ENCODE measurements around the gene C1orf21.

Gene C1orf21

GRCh38 chr1:184635980-184636431 is 249.2 kb downstream of the C1orf21 start:
- no peak for DNase-seq

GRCh38 chr1:184637664-184638240 is 250.9 kb downstream of the C1orf21 start:
- DNase-seq = no peak

GRCh38 chr1:184639205-184639604 is 252.4 kb downstream of the C1orf21 start:
- no peak for DNase-seq

- no peak for DNase-seq
Observed at GRCh38 chr1:184640505-184640904, 253.7 kb downstream of the C1orf21 start.

- no peak for DNase-seq
Observed at GRCh38 chr1:184641894-184642293, 255.1 kb downstream of the C1orf21 start.

GRCh38 chr1:184643661-184644060 is 256.8 kb downstream of the C1orf21 start:
- no peak for DNase-seq

GRCh38 chr1:184644771-184645170 is 257.9 kb downstream of the C1orf21 start:
- DNase-seq = no peak

- DNase-seq = no peak
Observed at GRCh38 chr1:184646178-184646701, 259.4 kb downstream of the C1orf21 start.

GRCh38 chr1:184646824-184647223 is 260.0 kb downstream of the C1orf21 start:
- no peak for DNase-seq

- DNase-seq = no peak
Observed at GRCh38 chr1:184647471-184647870, 260.6 kb downstream of the C1orf21 start.

- DNase-seq = no peak
Observed at GRCh38 chr1:184648160-184648855, 261.5 kb downstream of the C1orf21 start.

- DNase-seq = no peak
Observed at GRCh38 chr1:184648856-184649201, 262.0 kb downstream of the C1orf21 start.

- DNase-seq = no peak
Observed at GRCh38 chr1:184649451-184649888, 262.6 kb downstream of the C1orf21 start.

GRCh38 chr1:184650177-184650866 is 263.5 kb downstream of the C1orf21 start:
- DNase-seq = no peak

GRCh38 chr1:184655185-184655584 is 268.4 kb downstream of the C1orf21 start:
- no peak for DNase-seq

- no peak for DNase-seq
Observed at GRCh38 chr1:184656221-184656620, 269.4 kb downstream of the C1orf21 start.

GRCh38 chr1:184658055-184658454 is 271.2 kb downstream of the C1orf21 start:
- no peak for DNase-seq

GRCh38 chr1:184660462-184661191 is 273.8 kb downstream of the C1orf21 start:
- no peak for DNase-seq

- no peak for DNase-seq
Observed at GRCh38 chr1:184661801-184662200, 275.0 kb downstream of the C1orf21 start.

- peak; percentile 67 for DNase-seq
Observed at GRCh38 chr1:184664042-184664660, 277.3 kb downstream of the C1orf21 start.

- DNase-seq = no peak
Observed at GRCh38 chr1:184664661-184665060, 277.8 kb downstream of the C1orf21 start.

- no peak for DNase-seq
Observed at GRCh38 chr1:184665360-184665759, 278.5 kb downstream of the C1orf21 start.

- no peak for DNase-seq
Observed at GRCh38 chr1:184669391-184669790, 282.6 kb downstream of the C1orf21 start.

All from NCI-H1694 treated with DMSO at 0.1 percent for 48 hours (cell line).